Activated CD4-positive, alpha-beta T cell treated with anti-CD3 and anti-CD28 coated beads, Interleukin-2, amount 10 ng/mL, durations not matched to agents 7 days and 5 days (primary cell): ENCODE data around the gene RAB44. TPM values are rescaled to one million over a fixed set of nuclear protein-coding genes. Genes with fewer than 3 reads are reported as not detected.

Source experiments
- CTCF ChIA-PET: fragments of 350-600 bp; sonication (Branson Sonifier 250); formaldehyde crosslinking; loops from one replicate; lab custom pipeline; 2021; ENCODE audit warnings: antibody characterized with exemption; lab: Charles Lee
- POLR2A ChIA-PET: fragments of 350-600 bp; sonication (Branson Sonifier 250); formaldehyde crosslinking; loops from one replicate; lab custom pipeline; 2021; ENCODE audit warnings: antibody characterized with exemption; lab: Charles Lee
- DNase-seq: peaks from one replicate; pipeline ENCODE4 v3.0.0-alpha.2; 2020
- H3K27ac Mint-ChIP-seq: one replicate; pipeline ENCODE4 v1.8.0; 2021; ENCODE audit warnings: mild to moderate bottlenecking, moderate library complexity, mixed read lengths
- H3K27me3 Mint-ChIP-seq: one replicate; pipeline ENCODE4 v1.8.0; 2021; ENCODE audit warnings: mixed read lengths
- H3K36me3 Mint-ChIP-seq: one replicate; pipeline ENCODE4 v1.8.0; 2021; ENCODE audit warnings: low read depth, mixed read lengths
- H3K4me1 Mint-ChIP-seq: one replicate; pipeline ENCODE4 v1.8.0; 2021; ENCODE audit warnings: mixed read lengths
- H3K4me3 Mint-ChIP-seq: one replicate; pipeline ENCODE4 v1.8.0; 2021; ENCODE audit warnings: mild to moderate bottlenecking, moderate library complexity, mixed read lengths
- H3K9me3 Mint-ChIP-seq: one replicate; pipeline ENCODE4 v1.8.0; 2021; ENCODE audit warnings: mixed read lengths
- total RNA-seq, 2 experiments: library from RNA; stranded (reverse); gene quantifications; one replicate each; pipeline ENCODE4 v1.2.3, GENCODE V29; 2021

RAB44 gene
- total RNA-seq, 2 experiments from 2014 or later, result 0.08 to 0.15 TPM

- no peaks in the 10 kb centered on the region for H3K27me3 Mint-ChIP-seq
- no peaks in the 10 kb centered on the region for H3K36me3 Mint-ChIP-seq
- CTCF ChIA-PET, result interaction anchor here (0.6 to 11.5 kb wide), 24 partner anchors 7 to 548 kb away, joined by 3 to 157 read pairs (median 7); partner anchors contain the start of gene PPIL1
- no peak overlapping the region for H3K27ac Mint-ChIP-seq
- peaks cover 49% of the 10 kb centered on the region for H3K4me1 Mint-ChIP-seq
- H3K9me3 Mint-ChIP-seq, result no peaks in the 10 kb centered on the region
- DNase-seq, result no peak
- H3K4me3 Mint-ChIP-seq, result no peak overlapping the region
- POLR2A ChIA-PET, result interaction anchor here (1.1 kb wide), 1 partner anchor 405 kb away, joined by 5 read pairs; no protein-coding TSS in a partner anchor
These were observed 68.8 kb downstream of the RAB44 start for GRCh38 chr6:36766399-36766945.

GRCh38 chr6:36769183-36769675 is 71.6 kb downstream of the RAB44 start:
- no peaks in the 10 kb centered on the region for H3K36me3 Mint-ChIP-seq
- ChIA-PET CTCF (interaction anchor here (0.7 to 11.5 kb wide), 13 partner anchors 10 to 441 kb away, joined by 3 to 157 read pairs (median 5); partner anchors contain the start of genes C6orf89 and RAB44), POLR2A (no interaction called here)
- DNase-seq, result no peak
- no peaks in the 10 kb centered on the region for H3K27me3 Mint-ChIP-seq
- H3K4me3 Mint-ChIP-seq, result peak overlapping the region; percentile 25
- H3K9me3 Mint-ChIP-seq, result no peaks in the 10 kb centered on the region
- H3K27ac Mint-ChIP-seq, result peak overlapping the region; percentile 82
- peaks cover 56% of the 10 kb centered on the region for H3K4me1 Mint-ChIP-seq

GRCh38 chr6:36769676-36770499 is 72.3 kb downstream of the RAB44 start:
- ChIA-PET CTCF (interaction anchor here (0.6 to 11.5 kb wide), 11 partner anchors 11 to 248 kb away, joined by 3 to 157 read pairs (median 4); partner anchors contain the start of gene RAB44), POLR2A (no interaction called here)
- no peaks in the 10 kb centered on the region for H3K36me3 Mint-ChIP-seq

GRCh38 chr6:36771145-36771544 is 73.5 kb downstream of the RAB44 start:
- POLR2A ChIA-PET, result interaction anchor here (0.6 kb wide), 1 partner anchor 140 kb away, joined by 3 read pairs; no protein-coding TSS in a partner anchor
- Mint-ChIP-seq H3K4me3 (no peak overlapping the region), H3K4me1 (peaks cover 56% of the 10 kb centered on the region), H3K36me3 (no peaks in the 10 kb centered on the region), H3K27me3 (peaks cover 3% of the 10 kb centered on the region), H3K27ac (peak overlapping the region; percentile 81), H3K9me3 (no peaks in the 10 kb centered on the region)
- DNase-seq, result no peak
- CTCF ChIA-PET, result interaction anchor here (1.8 to 11.5 kb wide), 4 partner anchors 11 to 246 kb away, joined by 4 to 157 read pairs (median 73); no protein-coding TSS in a partner anchor

More at GRCh38 chr6:36769676-36770499, 72.3 kb downstream of the RAB44 start:
- H3K27me3 Mint-ChIP-seq, result no peaks in the 10 kb centered on the region
- peak overlapping the region; percentile 82 for H3K27ac Mint-ChIP-seq
- H3K9me3 Mint-ChIP-seq, result no peaks in the 10 kb centered on the region
- H3K4me1 Mint-ChIP-seq, result peaks cover 56% of the 10 kb centered on the region
- peak; percentile 33 for DNase-seq
- H3K4me3 Mint-ChIP-seq, result peak overlapping the region; percentile 25

- Mint-ChIP-seq H3K4me3 (no peak overlapping the region), H3K36me3 (no peaks in the 10 kb centered on the region), H3K27ac (peak overlapping the region; percentile 54), H3K9me3 (no peaks in the 10 kb centered on the region), H3K27me3 (peaks cover 8% of the 10 kb centered on the region), H3K4me1 (peaks cover 49% of the 10 kb centered on the region)
- POLR2A ChIA-PET, result no interaction called here
- DNase-seq, result no peak
- CTCF ChIA-PET, result interaction anchor here (0.6 to 11.5 kb wide), 7 partner anchors 9 to 235 kb away, joined by 3 to 86 read pairs (median 3); no protein-coding TSS in a partner anchor
These were observed 74.8 kb downstream of the RAB44 start for GRCh38 chr6:36772397-36772796.

- H3K36me3 Mint-ChIP-seq, result no peaks in the 10 kb centered on the region
- no peak for DNase-seq
- H3K4me3 Mint-ChIP-seq, result no peak overlapping the region
- no peaks in the 10 kb centered on the region for H3K9me3 Mint-ChIP-seq
- H3K27me3 Mint-ChIP-seq, result peaks cover 9% of the 10 kb centered on the region
- peaks cover 35% of the 10 kb centered on the region for H3K4me1 Mint-ChIP-seq
- H3K27ac Mint-ChIP-seq, result no peak overlapping the region
- CTCF ChIA-PET, result interaction anchor here (1.1 to 11.5 kb wide), 6 partner anchors 8 to 436 kb away, joined by 3 to 86 read pairs (median 10); no protein-coding TSS in a partner anchor
- POLR2A ChIA-PET, result no interaction called here
These were observed 76.7 kb downstream of the RAB44 start for GRCh38 chr6:36774331-36774730.

- POLR2A ChIA-PET, result no interaction called here
- H3K36me3 Mint-ChIP-seq, result no peaks in the 10 kb centered on the region
- CTCF ChIA-PET, result interaction anchor here (0.7 to 11.5 kb wide), 8 partner anchors 8 to 242 kb away, joined by 3 to 86 read pairs (median 4); no protein-coding TSS in a partner anchor
These were observed 78.5 kb downstream of the RAB44 start for GRCh38 chr6:36776167-36776566.

GRCh38 chr6:36777801-36778200 is 80.2 kb downstream of the RAB44 start:
- Mint-ChIP-seq H3K9me3 (no peaks in the 10 kb centered on the region), H3K27me3 (peaks cover 14% of the 10 kb centered on the region), H3K36me3 (no peaks in the 10 kb centered on the region), H3K27ac (no peak overlapping the region), H3K4me3 (no peak overlapping the region), H3K4me1 (peaks cover 12% of the 10 kb centered on the region)
- ChIA-PET POLR2A (no interaction called here), CTCF (interaction anchor here (1.4 to 8.8 kb wide), 2 partner anchors 10 to 240 kb away, joined by 3 to 157 read pairs; no protein-coding TSS in a partner anchor)
- DNase-seq, result no peak

More at GRCh38 chr6:36776167-36776566, 78.5 kb downstream of the RAB44 start:
- Mint-ChIP-seq H3K27ac (no peak overlapping the region), H3K4me3 (no peak overlapping the region), H3K27me3 (peaks cover 14% of the 10 kb centered on the region), H3K4me1 (peaks cover 21% of the 10 kb centered on the region), H3K9me3 (no peaks in the 10 kb centered on the region)
- no peak for DNase-seq

- no peak for DNase-seq
- peaks cover 14% of the 10 kb centered on the region for H3K27me3 Mint-ChIP-seq
- no peak overlapping the region for H3K4me3 Mint-ChIP-seq
- no peaks in the 10 kb centered on the region for H3K36me3 Mint-ChIP-seq
- POLR2A ChIA-PET, result no interaction called here
- H3K4me1 Mint-ChIP-seq, result peaks cover 14% of the 10 kb centered on the region
- no peaks in the 10 kb centered on the region for H3K9me3 Mint-ChIP-seq
- H3K27ac Mint-ChIP-seq, result no peak overlapping the region
- CTCF ChIA-PET, result interaction anchor here (1.3 to 8.8 kb wide), 5 partner anchors 9 to 239 kb away, joined by 3 to 157 read pairs (median 5); no protein-coding TSS in a partner anchor
These were observed 81.6 kb downstream of the RAB44 start for GRCh38 chr6:36779227-36779626.

- H3K27me3 Mint-ChIP-seq, result peaks cover 11% of the 10 kb centered on the region
- POLR2A ChIA-PET, result no interaction called here
- peaks cover 12% of the 10 kb centered on the region for H3K4me1 Mint-ChIP-seq
- no peak overlapping the region for H3K27ac Mint-ChIP-seq
- H3K4me3 Mint-ChIP-seq, result no peak overlapping the region
- CTCF ChIA-PET, result interaction anchor here (0.9 to 8.8 kb wide), 5 partner anchors 13 to 237 kb away, joined by 3 to 157 read pairs (median 4); no protein-coding TSS in a partner anchor
- DNase-seq, result no peak
- H3K9me3 Mint-ChIP-seq, result no peaks in the 10 kb centered on the region
- no peaks in the 10 kb centered on the region for H3K36me3 Mint-ChIP-seq
These were observed 83.0 kb downstream of the RAB44 start for GRCh38 chr6:36780442-36781177.

- Mint-ChIP-seq H3K27ac (no peak overlapping the region), H3K4me3 (no peak overlapping the region), H3K4me1 (peaks cover 12% of the 10 kb centered on the region), H3K27me3 (peaks cover 11% of the 10 kb centered on the region), H3K9me3 (no peaks in the 10 kb centered on the region), H3K36me3 (no peaks in the 10 kb centered on the region)
- POLR2A ChIA-PET, result no interaction called here
- DNase-seq, result no peak
- CTCF ChIA-PET, result interaction anchor here (0.6 to 8.8 kb wide), 16 partner anchors 8 to 440 kb away, joined by 3 to 157 read pairs (median 4); no protein-coding TSS in a partner anchor
These were observed 84.0 kb downstream of the RAB44 start for GRCh38 chr6:36781669-36782068.
